Mesodermal cell (in vitro differentiated cells): ENCODE results near the gene ULBP1.
A peak's percentile ranks its signal among the peaks of the same experiment; 100 is the strongest.
"Not testable (repeated sequence)": the region's sequence is repeated elsewhere in the genome, so short reads cannot be mapped to it uniquely, and the experiment has no call there.

ENCODE experiments used
- H3K27ac ChIP-seq: 2 replicates; pipeline ENCODE4 v1.7.0; 2013; ENCODE audit warnings: mild to moderate bottlenecking, low read depth, low read length, moderate library complexity; ENCODE audit not compliant: severe bottlenecking
- H3K36me3 ChIP-seq: 2 replicates; pipeline ENCODE4 v1.7.1; 2013; ENCODE audit warnings: mild to moderate bottlenecking, low read length, moderate library complexity; ENCODE audit not compliant: control insufficient read depth, insufficient read depth
- H3K4me1 ChIP-seq: one replicate; pipeline ENCODE4 v1.7.1; 2013; ENCODE audit warnings: mild to moderate bottlenecking, low read length; ENCODE audit not compliant: insufficient read depth, control insufficient read depth, poor library complexity, severe bottlenecking
- H3K4me3 ChIP-seq: 2 replicates; pipeline ENCODE4 v1.7.0; 2013; ENCODE audit warnings: low read length, control low read depth, mild to moderate bottlenecking; ENCODE audit not compliant: insufficient read depth, poor library complexity, severe bottlenecking; ENCODE audit errors: extremely low read depth
- H3K9me3 ChIP-seq: 2 replicates; pipeline ENCODE4 v1.7.1; 2013; ENCODE audit warnings: mild to moderate bottlenecking, low read length, moderate library complexity; ENCODE audit not compliant: control insufficient read depth
- WGBS, 2 experiments: methylation state at CpG; one replicate each; pipeline ENCODE4 v1.1.5; 2013; ENCODE audit warnings: missing lambda C conversion rate in 2 of 2; ENCODE audit not compliant: insufficient coverage in 2 of 2; 5-methylcytosine and 5-hydroxymethylcytosine counted together

Gene ULBP1

DNA sequence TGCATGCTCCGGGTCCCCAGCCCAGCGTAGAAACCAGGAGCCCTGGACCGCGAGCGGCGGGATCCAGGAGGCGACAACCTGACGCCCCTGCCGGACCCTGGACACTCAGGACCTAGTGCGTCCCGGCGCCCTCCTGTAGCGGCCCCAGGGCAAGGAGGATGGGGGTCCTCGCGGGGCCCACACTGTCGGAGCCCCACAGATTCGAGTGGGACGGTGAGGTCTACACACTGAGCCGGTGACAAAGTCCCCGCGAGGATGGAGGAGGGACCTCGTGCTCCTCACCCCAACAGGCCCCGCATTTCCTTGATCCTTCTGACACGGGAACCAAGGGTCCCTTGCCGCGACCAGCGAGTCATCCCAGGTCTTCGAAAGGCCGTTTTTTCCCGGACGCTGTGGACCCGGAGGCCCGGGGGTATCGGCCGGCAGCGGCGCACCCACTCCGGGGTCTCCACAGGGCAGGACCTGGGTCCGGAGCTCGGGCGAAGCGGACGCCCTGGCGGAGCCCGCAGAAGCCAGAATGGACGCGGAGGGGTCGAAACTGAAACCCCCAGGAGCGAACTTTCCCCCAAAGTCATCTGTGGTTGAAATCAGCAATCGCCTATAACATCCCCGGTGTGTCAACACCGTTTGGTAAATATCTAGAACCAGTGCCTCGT is 9.3 kb upstream of the ULBP1 start:
- H3K4me1 ChIP-seq, H3K27ac ChIP-seq, H3K36me3 ChIP-seq, H3K4me3 ChIP-seq, H3K9me3 ChIP-seq: not testable (repeated sequence)
- whole genome bisulfite sequencing, 2 experiments = 11 to 29% methylated on average over 7 to 10 of the region's 53 CpGs

DNA sequence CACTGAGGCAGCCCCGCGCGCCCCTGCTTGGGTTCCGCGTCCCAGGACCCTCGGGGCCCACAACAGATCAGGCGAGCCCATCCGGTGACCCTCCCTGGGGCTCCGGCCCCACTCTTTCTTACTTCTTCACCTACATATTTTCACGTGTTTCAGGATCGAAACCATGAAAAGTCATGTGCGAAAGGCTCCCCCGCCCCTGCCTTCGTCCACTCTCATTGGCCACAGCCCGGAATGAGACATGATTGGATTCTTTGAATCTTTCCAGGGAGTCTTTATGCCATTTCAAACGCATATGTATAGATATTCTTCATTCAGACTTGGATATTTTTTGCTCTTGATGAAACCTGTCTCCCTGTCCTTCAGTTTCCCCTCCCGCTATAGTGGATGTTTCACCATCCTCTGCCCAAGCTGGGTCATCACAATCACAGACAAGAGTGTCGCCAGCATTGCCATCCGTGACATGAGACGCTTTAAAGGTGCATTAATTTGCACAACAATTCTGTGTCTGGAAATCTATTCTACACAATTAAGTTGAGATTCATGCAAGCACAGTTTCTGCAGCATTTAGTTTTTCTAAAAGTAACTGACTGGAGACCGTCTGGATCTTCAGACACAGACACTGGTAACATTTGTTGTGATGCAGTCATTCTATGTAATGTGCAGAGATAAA is 8.6 kb upstream of the ULBP1 start:
- not testable (repeated sequence) for H3K4me3 ChIP-seq, H3K9me3 ChIP-seq, H3K4me1 ChIP-seq, H3K27ac ChIP-seq, H3K36me3 ChIP-seq
- WGBS, 2 experiments = 10 to 24% methylated on average over 6 to 9 of the region's 21 CpGs

DNA sequence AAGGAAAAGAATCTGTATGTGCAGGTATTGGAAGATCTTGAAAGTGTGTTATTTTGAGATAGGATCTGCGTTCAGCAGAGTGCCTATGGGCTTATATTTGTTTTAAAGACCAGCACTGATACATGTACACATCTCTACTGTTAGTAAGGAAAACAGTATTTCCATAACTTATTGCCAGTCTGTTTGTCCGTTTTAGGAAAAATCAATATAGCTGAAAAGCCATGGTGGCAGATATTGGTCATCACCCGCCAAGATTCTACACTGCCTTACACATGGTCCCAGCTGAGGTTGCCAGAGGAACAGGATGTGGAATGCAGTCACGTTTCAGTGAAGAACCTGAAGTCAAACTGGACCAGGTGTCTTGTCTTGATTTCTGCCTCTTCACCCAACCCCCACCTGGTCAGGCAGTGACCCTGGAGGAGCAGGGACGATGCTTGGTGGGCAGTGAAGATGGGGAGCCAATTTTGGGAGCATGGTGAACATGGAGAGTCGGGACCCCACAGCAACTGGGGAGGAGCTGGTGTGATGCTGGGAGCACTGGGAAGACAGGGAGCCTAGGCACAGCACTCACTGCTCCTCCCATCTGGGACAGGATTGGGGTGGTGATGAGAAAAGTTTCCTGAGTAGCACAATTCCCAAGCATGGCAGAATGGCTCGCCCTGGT is 8.0 kb upstream of the ULBP1 start:
- H3K36me3 ChIP-seq, H3K9me3 ChIP-seq, H3K4me1 ChIP-seq, H3K27ac ChIP-seq, H3K4me3 ChIP-seq: not testable (repeated sequence)
- WGBS, 2 experiments = 61 to 80% methylated on average over 2 of the region's 7 CpGs

DNA sequence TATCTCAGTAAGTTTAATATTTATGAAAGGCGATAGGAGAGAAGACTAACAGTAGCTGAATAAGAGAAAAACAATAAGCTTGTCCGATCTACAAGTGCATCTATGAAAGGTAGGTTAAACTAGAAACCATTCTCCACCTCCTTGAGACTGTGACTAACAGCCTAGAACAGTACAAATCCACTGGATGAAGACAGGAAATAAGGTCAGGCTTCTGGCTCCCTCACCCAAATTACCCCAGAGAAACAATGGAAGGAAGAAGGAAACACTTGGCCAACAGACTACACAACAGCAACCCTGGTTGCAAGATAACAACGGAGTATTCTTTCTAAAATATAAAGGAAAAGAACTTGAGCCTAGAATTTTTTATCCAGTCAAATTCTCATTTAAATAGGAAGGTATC is 5.6 kb upstream of the ULBP1 start:
- not testable (repeated sequence) for H3K4me3 ChIP-seq, H3K9me3 ChIP-seq, H3K36me3 ChIP-seq, H3K27ac ChIP-seq, H3K4me1 ChIP-seq
- 50 to 80% methylated on average over 1 of the region's 3 CpGs for WGBS, 2 experiments

DNA sequence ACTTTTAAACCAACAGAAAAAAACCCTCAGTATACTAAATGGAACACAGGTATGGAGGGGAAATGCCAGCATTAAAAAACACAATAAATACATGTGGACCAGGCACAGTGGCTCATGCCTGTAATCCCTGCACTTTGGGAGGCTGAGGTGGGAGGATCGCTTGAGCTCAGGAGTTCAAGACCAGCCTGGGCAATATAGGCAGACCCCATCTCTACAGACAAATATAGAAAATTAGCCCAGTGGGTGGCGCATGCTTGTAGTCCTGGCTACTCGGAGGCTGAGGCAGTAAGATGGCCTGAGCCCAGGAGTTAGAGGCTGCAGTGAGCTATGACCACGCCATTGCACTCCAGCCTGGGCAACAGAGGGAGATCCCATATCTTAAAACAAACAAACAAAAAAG is 3.9 kb upstream of the ULBP1 start:
- not testable (repeated sequence) for H3K27ac ChIP-seq, H3K36me3 ChIP-seq, H3K4me3 ChIP-seq, H3K4me1 ChIP-seq, H3K9me3 ChIP-seq
- WGBS, 2 experiments = no CpG with 5 or more reads among the region's 4 CpGs

DNA sequence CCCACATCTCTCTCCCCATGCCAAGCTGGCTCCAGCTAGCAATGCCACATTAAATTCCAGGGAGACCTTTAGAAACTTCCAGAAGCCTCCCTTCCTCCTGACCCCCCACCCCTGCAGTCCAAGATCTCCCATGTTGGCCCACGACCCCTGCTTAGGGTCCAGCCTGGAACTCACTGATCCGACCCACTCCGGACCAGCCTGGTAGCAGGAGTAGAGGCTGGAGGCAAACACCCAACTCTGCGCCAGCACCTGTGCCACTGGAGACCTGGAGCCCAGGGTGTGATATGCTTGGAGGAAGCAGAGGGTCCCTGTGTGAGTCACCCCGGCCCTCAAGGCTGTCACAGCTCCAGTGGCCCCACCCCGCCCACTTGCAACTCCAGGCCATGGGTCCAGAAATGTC is 3.3 kb upstream of the ULBP1 start:
- Histone ChIP-seq H3K4me1 (peaks cover 8% of the 10 kb centered on the region), H3K4me3 (no peak overlapping the region), H3K36me3 (no peaks in the 10 kb centered on the region), H3K27ac (no peak overlapping the region), H3K9me3 (no peaks in the 10 kb centered on the region)
- 60 to 89% methylated on average over 3 to 6 of the region's 6 CpGs for WGBS, 2 experiments

DNA sequence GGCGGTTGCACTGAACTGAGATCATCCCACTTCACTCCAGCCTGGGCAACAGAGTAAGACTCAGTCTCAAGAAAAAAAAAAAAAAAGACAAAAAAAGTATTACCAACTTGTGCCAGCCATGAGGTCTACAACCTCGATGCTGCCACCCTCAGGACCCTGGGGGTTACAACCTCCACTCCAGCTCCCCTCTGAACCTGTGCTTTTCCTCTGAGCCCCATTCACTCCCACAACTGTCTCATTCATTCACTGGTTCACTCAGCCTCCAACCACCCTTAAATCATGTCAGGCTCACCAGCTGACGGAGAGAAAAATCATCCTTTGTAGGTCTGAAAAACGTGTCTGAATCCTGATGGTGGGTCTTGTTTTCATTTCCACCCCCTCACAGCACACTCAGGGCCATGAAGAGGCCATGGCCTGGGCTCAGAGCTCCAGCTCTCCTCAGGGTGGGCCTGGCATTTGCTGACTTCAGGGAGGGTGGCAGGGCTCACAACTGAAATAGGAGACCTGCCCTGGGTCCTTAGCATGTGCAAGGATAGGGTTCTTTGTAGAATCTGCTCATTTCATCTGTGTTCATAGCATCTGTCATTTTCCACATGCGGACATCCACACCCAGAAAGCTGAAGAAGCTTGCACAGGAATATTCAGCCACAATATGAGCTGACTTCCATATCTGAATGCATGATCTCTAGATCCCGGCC is 1.9 kb upstream of the ULBP1 start:
- Histone ChIP-seq H3K36me3 (no peaks in the 10 kb centered on the region), H3K4me1 (peaks cover 8% of the 10 kb centered on the region), H3K9me3 (no peaks in the 10 kb centered on the region), H3K4me3 (no peak overlapping the region), H3K27ac (no peak overlapping the region)
- 72% methylated on average over 3 to 4 of the region's 6 CpGs for WGBS, 2 experiments

DNA sequence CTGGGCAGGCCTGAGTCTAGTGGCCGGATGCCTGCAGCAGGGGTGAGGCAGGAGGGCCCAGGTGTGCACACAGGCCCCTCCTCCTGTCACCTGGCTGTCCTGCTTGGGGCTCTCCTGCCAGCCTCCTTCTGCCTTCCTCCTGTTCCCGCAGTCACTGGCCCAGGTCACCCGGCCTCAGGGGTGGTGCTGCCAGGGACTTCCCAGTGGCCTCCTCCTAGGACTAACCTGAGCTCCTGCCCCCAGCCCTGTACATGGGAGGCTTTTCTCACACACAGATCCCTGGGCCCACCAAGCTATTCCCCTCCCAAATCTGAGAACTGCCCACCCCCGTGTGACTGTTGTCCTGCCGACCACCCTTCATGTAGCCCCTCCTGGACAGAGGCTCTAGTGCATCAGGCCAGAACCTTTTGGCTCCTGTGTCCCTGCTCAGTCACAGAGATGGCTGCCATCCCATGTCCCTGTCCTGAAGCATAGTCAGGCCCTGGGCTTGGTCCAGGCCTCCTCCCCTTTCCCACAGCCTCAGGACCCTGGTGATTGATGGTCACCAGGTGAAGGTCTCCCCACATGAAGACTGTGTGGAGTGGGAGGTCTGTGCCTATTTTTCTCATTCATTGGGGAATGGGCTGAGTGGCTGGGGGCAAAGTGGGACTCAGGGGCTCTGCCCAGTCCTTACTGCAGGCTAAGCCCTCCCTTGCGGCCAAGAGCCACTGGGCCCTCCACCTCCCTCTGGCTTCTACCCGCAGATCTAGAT is 1.1 kb upstream of the ULBP1 start:
- Histone ChIP-seq H3K27ac (no peak overlapping the region), H3K4me3 (peak overlapping the region; percentile 42), H3K36me3 (no peaks in the 10 kb centered on the region), H3K4me1 (peaks cover 8% of the 10 kb centered on the region), H3K9me3 (no peaks in the 10 kb centered on the region)
- WGBS, 2 experiments = 82 to 83% methylated on average over 3 to 7 of the region's 7 CpGs

DNA sequence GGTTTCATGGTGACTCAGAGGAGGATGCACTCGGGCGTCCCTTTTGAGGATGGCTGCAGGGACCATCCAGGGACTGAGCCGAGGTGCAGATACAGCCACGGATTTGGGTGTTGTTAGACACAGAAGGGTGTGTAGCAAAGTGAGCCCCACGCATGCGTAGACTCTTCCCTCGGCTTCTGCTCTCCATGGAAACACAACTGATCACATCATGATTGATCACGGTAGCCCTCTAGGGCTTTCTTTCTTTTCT is 606 bp upstream of the ULBP1 start:
- H3K4me1 ChIP-seq = peaks cover 8% of the 10 kb centered on the region
- H3K4me3 ChIP-seq = peak overlapping the region; percentile 42
- no peaks in the 10 kb centered on the region for H3K36me3 ChIP-seq
- H3K27ac ChIP-seq = peak overlapping the region; percentile 69
- WGBS, 2 experiments = 0 to 4% methylated on average over 5 to 7 of the region's 8 CpGs
- H3K9me3 ChIP-seq = no peaks in the 10 kb centered on the region

DNA sequence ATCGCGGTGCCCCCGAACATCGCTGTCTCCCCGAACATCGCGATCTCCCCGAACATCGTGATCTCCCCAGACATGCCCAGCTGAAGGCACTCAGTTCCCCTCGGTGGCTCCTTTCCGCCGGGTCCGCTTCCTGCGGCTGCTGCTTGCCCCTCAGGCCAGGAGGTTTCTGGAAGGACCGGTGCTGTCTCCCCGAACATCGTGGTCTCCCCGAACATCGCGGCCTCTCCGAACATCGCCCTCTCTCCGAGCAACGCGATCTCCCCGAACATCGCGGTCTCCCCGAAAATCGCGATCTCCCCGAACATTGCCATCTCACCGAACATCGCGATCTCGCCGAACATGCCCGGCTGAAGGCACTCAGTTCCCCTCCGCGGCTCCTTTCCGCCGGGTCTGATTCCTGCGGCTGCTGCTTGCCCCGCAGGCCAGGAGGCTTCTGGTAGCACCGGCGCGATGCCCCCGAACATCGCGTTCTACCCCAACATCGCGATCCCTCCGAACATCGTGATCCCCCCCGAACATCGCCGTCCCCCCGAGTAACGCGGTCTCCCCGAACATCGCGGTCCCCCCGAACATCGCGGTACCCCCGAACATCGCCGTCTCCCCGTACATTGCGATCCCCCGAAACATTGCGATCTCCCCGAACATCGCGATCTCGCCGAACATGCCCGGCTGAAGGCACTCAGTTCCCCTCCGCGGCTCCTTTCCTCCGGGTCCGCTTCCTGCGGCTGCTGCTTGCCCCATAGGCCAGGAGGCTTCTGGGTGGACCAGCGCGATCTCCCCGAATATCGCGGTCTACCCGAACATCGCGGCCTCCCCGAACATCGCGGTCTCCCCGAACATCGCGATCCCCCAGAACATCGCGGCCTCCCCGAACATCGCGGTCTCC is 808 bp downstream of the ULBP1 start:
- WGBS, 2 experiments = 1% methylated on average over 85 to 90 of the region's 103 CpGs
- H3K36me3 ChIP-seq = no peaks in the 10 kb centered on the region
- no peak overlapping the region for H3K27ac ChIP-seq
- no peaks in the 10 kb centered on the region for H3K9me3 ChIP-seq
- peak overlapping the region; percentile 42 for H3K4me3 ChIP-seq
- peaks cover 8% of the 10 kb centered on the region for H3K4me1 ChIP-seq
